GM15510 (cell line): Measurements from ENCODE around the gene SFT2D3.
A peak's percentile ranks its signal among the peaks of the same experiment; 100 is the strongest.

ENCODE experiments used
- POLR2A ChIP-seq: IDR thresholded peaks from 3 replicates; pipeline ENCODE4 v1.6.1; 2011; ENCODE audit warnings: borderline replicate concordance; ENCODE audit not compliant: insufficient read length; ENCODE audit errors: extremely low read depth

The SFT2D3 gene

GRCh38 chr2:127701193-127701650 is at the start of gene SFT2D3:
SFT2D3 (plus strand) TSS chr2:127701497; CDS start chr2:127701529, 32 bp downstream.
- peak; percentile 98 for TF ChIP-seq POLR2A

- no peak for TF ChIP-seq POLR2A
Observed at GRCh38 chr2:127651971-127652550, 49.2 kb upstream of the SFT2D3 start.

- no peak for TF ChIP-seq POLR2A
Observed at GRCh38 chr2:127652786-127653357, 48.4 kb upstream of the SFT2D3 start.

- no peak for TF ChIP-seq POLR2A
Observed at GRCh38 chr2:127653421-127654083, 47.7 kb upstream of the SFT2D3 start.

- no peak for TF ChIP-seq POLR2A
Observed at GRCh38 chr2:127654084-127654837, 47.0 kb upstream of the SFT2D3 start.

GRCh38 chr2:127654838-127655175 is 46.5 kb upstream of the SFT2D3 start:
- TF ChIP-seq POLR2A: no peak

GRCh38 chr2:127655209-127656073 is 45.9 kb upstream of the SFT2D3 start:
- no peak for TF ChIP-seq POLR2A

- no peak for TF ChIP-seq POLR2A
Observed at GRCh38 chr2:127656569-127657231, 44.6 kb upstream of the SFT2D3 start.

GRCh38 chr2:127657232-127657595 is 44.1 kb upstream of the SFT2D3 start:
- TF ChIP-seq POLR2A: no peak

- no peak for TF ChIP-seq POLR2A
Observed at GRCh38 chr2:127658146-127658545, 43.2 kb upstream of the SFT2D3 start.

- no peak for TF ChIP-seq POLR2A
Observed at GRCh38 chr2:127658641-127659407, 42.5 kb upstream of the SFT2D3 start.

- TF ChIP-seq POLR2A: no peak
Observed at GRCh38 chr2:127659408-127660290, 41.6 kb upstream of the SFT2D3 start.

GRCh38 chr2:127660291-127660578 is 41.1 kb upstream of the SFT2D3 start:
- no peak for TF ChIP-seq POLR2A
